ENCODE data around the gene LRRN2. TPM values are rescaled to one million over a fixed set of nuclear protein-coding genes. Genes with fewer than 3 reads are reported as not detected.
"Not testable (repeated sequence)": the region's sequence is repeated elsewhere in the genome, so short reads cannot be mapped to it uniquely, and the experiment has no call there.

The LRRN2 gene
- total RNA-seq, 4 donors from 2014 or later = 0.10 to 0.32 TPM; not detected in 2

GRCh38 chr1:204574865-204575163 lies 110.7 kb downstream of the LRRN2 start:
- no peak overlapping the region for H3K4me3 ChIP-seq (ENCODE audit: low read depth, poor library complexity, severe bottlenecking)
- DNase-seq (ENCODE audit: low spot score in 2 of 2) = no peak
- TF ChIP-seq CTCF (IDR thresholded peaks at IDR 0.05) (no peak), POLR2A (IDR thresholded peaks at IDR 0.05) (no peak)
- 64 to 70% methylated on average over 3 of the region's 3 CpGs for WGBS, 2 donors
- intact Hi-C loops (cut with DNase I; ENCODE audit: low total_unique reads) = loop anchor here (10.0 kb wide), 1 partner anchor 950 kb away; the partner anchor contains the start of gene ATP2B4

GRCh38 chr1:204574016-204574864 lies 111.3 kb downstream of the LRRN2 start:
- intact Hi-C loops (cut with DNase I; ENCODE audit: low total_unique reads) = loop anchor here (10.0 kb wide), 1 partner anchor 949 kb away; the partner anchor contains the start of gene ATP2B4
- WGBS, 2 donors = 71 to 79% methylated on average over 8 of the region's 8 CpGs

GRCh38 chr1:204572923-204573922 lies 112.3 kb downstream of the LRRN2 start:
- 79 to 88% methylated on average over 8 of the region's 8 CpGs for WGBS, 2 donors
- H3K4me3 ChIP-seq (ENCODE audit: low read depth, poor library complexity, severe bottlenecking) = no peak overlapping the region
- peak in 1 of 2 donors; percentile 63 for DNase-seq (ENCODE audit: low spot score in 2 of 2)
- TF ChIP-seq POLR2A (IDR thresholded peaks at IDR 0.05) = no peak
- no peak for TF ChIP-seq CTCF (IDR thresholded peaks at IDR 0.05)
- intact Hi-C loops (cut with DNase I; ENCODE audit: low total_unique reads) = loop anchor here (10.0 kb wide), 1 partner anchor 948 kb away; the partner anchor contains the start of gene ATP2B4

More at GRCh38 chr1:204574016-204574864, 111.3 kb downstream of the LRRN2 start:
- DNase-seq (ENCODE audit: low spot score in 2 of 2) = peak in 1 of 2 donors; percentile 43
- TF ChIP-seq CTCF (IDR thresholded peaks at IDR 0.05) (no peak), POLR2A (IDR thresholded peaks at IDR 0.05) (no peak)
- H3K4me3 ChIP-seq (ENCODE audit: low read depth, poor library complexity, severe bottlenecking) = no peak overlapping the region

GRCh38 chr1:204571631-204572030 lies 113.9 kb downstream of the LRRN2 start:
- intact Hi-C loops (cut with DNase I; ENCODE audit: low total_unique reads) = loop anchor here (10.0 kb wide), 1 partner anchor 947 kb away; the partner anchor contains the start of gene ATP2B4
- TF ChIP-seq CTCF (IDR thresholded peaks at IDR 0.05) (no peak), POLR2A (IDR thresholded peaks at IDR 0.05) (no peak)
- H3K4me3 ChIP-seq (ENCODE audit: low read depth, poor library complexity, severe bottlenecking) = no peak overlapping the region
- DNase-seq (ENCODE audit: low spot score in 2 of 2) = no peak
- WGBS, 2 donors = 73 to 80% methylated on average over 4 of the region's 4 CpGs

GRCh38 chr1:204571128-204571527 lies 114.4 kb downstream of the LRRN2 start:
- TF ChIP-seq POLR2A (IDR thresholded peaks at IDR 0.05) (no peak), CTCF (IDR thresholded peaks at IDR 0.05) (no peak)
- intact Hi-C loops (cut with DNase I; ENCODE audit: low total_unique reads) = loop anchor here (10.0 kb wide), 1 partner anchor 946 kb away; the partner anchor contains the start of gene ATP2B4
- DNase-seq (ENCODE audit: low spot score in 2 of 2) = no peak
- no peak overlapping the region for H3K4me3 ChIP-seq (ENCODE audit: low read depth, poor library complexity, severe bottlenecking)
- WGBS, 2 donors = 95 to 98% methylated on average over 2 of the region's 2 CpGs

GRCh38 chr1:204570021-204570420 lies 115.5 kb downstream of the LRRN2 start:
- not testable (repeated sequence) for H3K4me3 ChIP-seq (ENCODE audit: low read depth, poor library complexity, severe bottlenecking); DNase-seq (ENCODE audit: low spot score in 2 of 2)
- 45 to 62% methylated on average over 3 of the region's 3 CpGs for WGBS, 2 donors
- intact Hi-C loops (cut with DNase I; ENCODE audit: low total_unique reads) = loop anchor here (10.0 kb wide), 1 partner anchor 945 kb away; the partner anchor contains the start of gene ATP2B4

Data from lower leg skin (tissue), 4 donors.